GM12878 (cell line): ENCODE measurements around the gene PCNX4. TPM values are rescaled to one million over a fixed set of nuclear protein-coding genes. Genes with fewer than 3 reads are reported as not detected.
A peak's percentile ranks its signal among the peaks of the same experiment; 100 is the strongest.

ENCODE experiments used
- BACH1 ChIP-seq: fragments of 450-650 bp; IDR thresholded peaks from 2 replicates; pipeline ENCODE4 v1.6.1; 2017; ENCODE audit warnings: mild to moderate bottlenecking, borderline replicate concordance
- CEBPZ ChIP-seq: fragments of 150-350 bp; IDR thresholded peaks from 2 replicates; pipeline ENCODE4 v1.6.1; 2016; ENCODE audit warnings: low read depth, low read length
- HCFC1 ChIP-seq: fragments of 150-350 bp; IDR thresholded peaks from 2 replicates; pipeline ENCODE4 v1.6.1; 2014; ENCODE audit warnings: low read length
- HDAC6 ChIP-seq: fragments of 200-600 bp; sonication (generic); IDR thresholded peaks from one replicate; pipeline ENCODE4 v1.8.0; 2017; ENCODE audit warnings: antibody characterized with exemption; ENCODE audit not compliant: unreplicated experiment
- PAX8 ChIP-seq: fragments of 450-650 bp; IDR thresholded peaks from 2 replicates; pipeline ENCODE4 v1.6.1; 2017; ENCODE audit warnings: mild to moderate bottlenecking, moderate library complexity
- REST ChIP-seq: IDR thresholded peaks from 2 replicates; pipeline ENCODE4 v1.6.1; 2012; ENCODE audit warnings: mild to moderate bottlenecking, low read depth, low read length
- TAF1 ChIP-seq: IDR thresholded peaks from 2 replicates; pipeline ENCODE4 v1.6.1; 2011; ENCODE audit warnings: mild to moderate bottlenecking, low read depth, low read length, borderline replicate concordance
- YY1 ChIP-seq: IDR thresholded peaks from 2 replicates; pipeline ENCODE4 v1.6.1; 2011; ENCODE audit warnings: low read depth, mild to moderate bottlenecking, low read length
- ZBTB4 ChIP-seq: fragments of 450-650 bp; formaldehyde crosslinking; IDR thresholded peaks from 2 replicates; pipeline ENCODE4 v1.4.0; 2022; ENCODE audit warnings: mild to moderate bottlenecking, moderate library complexity
- ZNF274 ChIP-seq: IDR thresholded peaks from one replicate; pipeline ENCODE4 v1.8.0; 2011; ENCODE audit not compliant: insufficient read length, insufficient read depth
- ZNF592 ChIP-seq: fragments of 450-650 bp; IDR thresholded peaks from 2 replicates; pipeline ENCODE4 v1.6.1; 2017; ENCODE audit warnings: mild to moderate bottlenecking, moderate library complexity
- polyA plus RNA-seq, 11 experiments: library from polyadenylated mRNA; depleted of rRNA in 4 of 11; unstranded in 6 of 11; stranded (reverse) in 5 of 11; fragments of >200 nt; fragmentation: Nextera tagmentation in 4 of 11; fragmentation: Illumina TruSeq in 1 of 11; extraction: Ambion mirVana in 4 of 11; extraction: Trizol in 1 of 11; gene quantifications; 1 replicate in 1 of 11; 2 replicates in 10 of 11; pipeline versions ENCODE4 v1.2.1 to v1.2.3, GENCODE V29; 2011 to 2016; ENCODE audit warnings: inconsistent platforms in 2 of 11, missing spikeins in 2 of 11, low read depth in 1 of 11
- total RNA-seq, 4 experiments: library from RNA; depleted of rRNA in 3 of 4; stranded (reverse); fragments of >200 nt in 3 of 4; fragmentation: Illumina TruSeq in 1 of 4; extraction: Trizol in 1 of 4; gene quantifications; 2 replicates each; pipeline versions ENCODE4 v1.2.1 to v1.2.3, GENCODE V29; 2013 to 2021

PCNX4 gene
- total and polyA plus RNA-seq, 10 of the 15 experiments (the other 5 are each of a cell fraction or from before 2014, with no cell fraction given) = 13.8 to 56.6 (median 39.4) TPM

- no peak for TF ChIP-seq HCFC1
- TF ChIP-seq ZNF592 = 0 out of 2 replicates have a peak, but pooled peaks have one; percentile 50
- TF ChIP-seq TAF1 = peak; percentile 56; the same call in 1 of the 2 replicates
- TF ChIP-seq ZBTB4 (CRISPR knock-in tag) = no peak
- TF ChIP-seq ZNF274 = no peak
- no peak for TF ChIP-seq PAX8
- no peak for TF ChIP-seq YY1
- no peak for TF ChIP-seq REST
- TF ChIP-seq BACH1 = peak; percentile 79
- no peak for TF ChIP-seq HDAC6
- no peak for TF ChIP-seq CEBPZ
Measured at GRCh38 chr14:60164712-60165546, 73.2 kb downstream of the PCNX4 start, which contains the start of gene DHRS7 (continued).
